ENCODE data around the gene S100A4.
"Not testable (repeated sequence)": the region's sequence is repeated elsewhere in the genome, so short reads cannot be mapped to it uniquely, and the experiment has no call there.

The S100A4 gene

DNA sequence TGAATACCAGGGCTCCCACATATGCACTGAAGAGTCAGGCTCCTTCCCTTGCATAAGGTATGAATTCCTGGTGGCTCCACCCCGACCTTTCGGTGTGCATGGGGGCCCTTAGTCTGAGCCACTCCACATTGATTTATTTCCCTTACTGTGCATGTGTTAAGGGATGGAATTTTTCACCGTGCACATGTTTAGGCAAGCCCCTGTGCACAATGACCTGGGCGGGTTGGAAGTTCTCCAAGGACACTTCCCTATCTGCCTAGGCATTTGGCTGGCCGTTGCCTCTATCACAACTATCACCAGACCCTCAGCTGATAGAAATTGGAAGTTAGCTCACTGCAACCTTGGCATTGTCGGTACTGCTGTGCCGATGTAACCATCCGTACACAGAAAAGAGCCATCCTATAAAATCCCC lies 19.5 kb downstream of the S100A4 start:
- no peak for DNase-seq (ENCODE audit: low spot score)
- TF ChIP-seq, protein P1, sequence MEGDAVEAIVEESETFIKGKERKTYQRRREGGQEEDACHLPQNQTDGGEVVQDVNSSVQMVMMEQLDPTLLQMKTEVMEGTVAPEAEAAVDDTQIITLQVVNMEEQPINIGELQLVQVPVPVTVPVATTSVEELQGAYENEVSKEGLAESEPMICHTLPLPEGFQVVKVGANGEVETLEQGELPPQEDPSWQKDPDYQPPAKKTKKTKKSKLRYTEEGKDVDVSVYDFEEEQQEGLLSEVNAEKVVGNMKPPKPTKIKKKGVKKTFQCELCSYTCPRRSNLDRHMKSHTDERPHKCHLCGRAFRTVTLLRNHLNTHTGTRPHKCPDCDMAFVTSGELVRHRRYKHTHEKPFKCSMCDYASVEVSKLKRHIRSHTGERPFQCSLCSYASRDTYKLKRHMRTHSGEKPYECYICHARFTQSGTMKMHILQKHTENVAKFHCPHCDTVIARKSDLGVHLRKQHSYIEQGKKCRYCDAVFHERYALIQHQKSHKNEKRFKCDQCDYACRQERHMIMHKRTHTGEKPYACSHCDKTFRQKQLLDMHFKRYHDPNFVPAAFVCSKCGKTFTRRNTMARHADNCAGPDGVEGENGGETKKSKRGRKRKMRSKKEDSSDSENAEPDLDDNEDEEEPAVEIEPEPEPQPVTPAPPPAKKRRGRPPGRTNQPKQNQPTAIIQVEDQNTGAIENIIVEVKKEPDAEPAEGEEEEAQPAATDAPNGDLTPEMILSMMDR (IDR thresholded peaks at IDR 0.05; ENCODE audit: extremely low read depth, missing control alignments) = no peak

- DNase-seq (ENCODE audit: low spot score) = no peak
- TF ChIP-seq, protein P1 (IDR thresholded peaks at IDR 0.05; ENCODE audit: extremely low read depth, missing control alignments) = no peak
Observed at GRCh38 chr1:153525088-153525728, 20.4 kb downstream of the S100A4 start.

GRCh38 chr1:153522353-153523048 lies 23.1 kb downstream of the S100A4 start:
- not testable (repeated sequence) for DNase-seq (ENCODE audit: low spot score)

DNA sequence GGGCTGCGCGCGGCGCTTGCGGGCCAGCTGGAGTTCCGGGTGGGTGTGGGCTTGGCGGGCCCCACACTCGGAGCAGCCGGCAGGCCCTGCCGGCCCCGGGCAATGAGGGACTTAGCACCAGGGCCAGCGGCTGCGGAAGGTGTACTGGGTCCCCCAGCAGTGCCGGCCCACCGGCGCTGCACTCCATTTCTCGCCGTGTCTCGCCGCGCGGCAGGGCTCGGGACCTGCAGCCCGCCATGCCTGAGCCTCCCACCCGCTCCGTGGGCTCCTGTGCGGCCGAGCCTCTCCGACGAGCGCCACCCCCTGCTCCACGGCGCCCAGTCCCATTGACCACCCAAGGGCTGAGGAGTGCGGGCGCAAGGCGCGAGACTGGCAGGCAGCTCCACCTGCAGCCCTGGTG lies 23.8 kb downstream of the S100A4 start:
- DNase-seq (ENCODE audit: low spot score) = not testable (repeated sequence)

GRCh38 chr1:153520818-153521476 lies 24.7 kb downstream of the S100A4 start:
- no peak for DNase-seq (ENCODE audit: low spot score)
- TF ChIP-seq, protein P1 (IDR thresholded peaks at IDR 0.05; ENCODE audit: extremely low read depth, missing control alignments) = no peak

- not testable (repeated sequence) for DNase-seq (ENCODE audit: low spot score)
Observed at GRCh38 chr1:153520137-153520691, 25.4 kb downstream of the S100A4 start.

DNA sequence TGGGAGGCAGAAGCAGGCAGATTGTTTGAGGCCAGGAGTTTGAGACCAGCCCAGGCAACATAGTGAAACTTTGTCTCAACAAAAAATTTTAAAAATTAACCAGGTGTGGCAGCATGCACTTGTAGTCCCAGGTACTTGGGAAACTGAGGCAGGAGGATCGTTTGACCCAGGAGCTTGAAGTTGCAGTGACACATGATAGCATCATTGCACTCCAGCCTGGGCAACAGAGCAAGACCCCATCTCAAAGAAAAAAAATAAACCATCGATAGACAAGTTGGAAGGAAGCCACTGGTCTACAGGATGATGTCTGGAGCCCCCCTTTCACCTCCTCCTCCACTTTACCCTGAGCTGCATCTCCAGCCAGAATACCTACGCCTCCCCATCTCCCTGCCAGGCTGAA lies 26.4 kb downstream of the S100A4 start:
- TF ChIP-seq, protein P1 (IDR thresholded peaks at IDR 0.05; ENCODE audit: extremely low read depth, missing control alignments) = no peak
- no peak for DNase-seq (ENCODE audit: low spot score)

DNA sequence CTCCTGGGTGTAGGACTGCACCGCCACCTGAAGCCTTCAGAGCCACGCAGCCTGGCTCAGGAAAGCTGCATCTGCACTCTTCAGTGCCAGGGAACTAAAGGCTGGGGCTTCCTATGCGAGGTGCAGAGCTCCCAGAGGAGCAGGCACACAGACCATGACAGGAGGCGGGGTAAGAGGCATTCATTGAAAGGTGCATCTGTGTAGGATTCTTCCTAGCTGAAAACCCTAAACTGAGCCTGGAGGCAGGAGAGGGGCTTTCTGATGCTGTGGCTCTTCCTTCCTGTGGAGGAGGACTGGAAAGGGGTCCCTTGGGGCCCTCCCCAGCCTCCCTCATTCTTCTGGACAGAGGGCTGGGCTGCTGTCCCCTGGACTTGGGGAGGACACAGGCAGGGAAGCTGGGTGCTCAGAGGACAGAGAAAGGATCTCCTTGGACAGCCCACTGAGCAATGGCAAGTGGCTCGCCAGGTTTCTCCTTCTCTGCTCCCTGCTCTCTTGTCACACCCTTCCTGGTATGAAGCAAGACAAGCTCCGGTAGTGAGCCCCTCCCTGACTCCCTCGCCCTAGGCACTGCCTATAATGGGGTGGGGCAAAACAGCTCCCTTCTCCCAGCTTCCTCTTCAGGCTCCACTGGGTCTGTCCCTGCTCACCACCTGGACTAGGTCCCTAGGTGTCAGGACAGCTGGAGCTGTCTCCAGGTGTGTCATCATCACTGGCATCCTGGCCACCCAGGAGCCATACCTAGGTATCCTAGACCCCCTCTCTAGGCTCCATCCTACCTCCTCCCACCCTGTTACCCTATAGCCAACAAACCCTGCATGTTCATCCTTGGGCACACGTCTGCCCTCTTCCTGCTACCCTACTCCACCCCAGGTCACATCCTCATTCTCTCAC lies 29.9 kb downstream of the S100A4 start:
- no peak for DNase-seq (ENCODE audit: low spot score)
- TF ChIP-seq, protein P1 (IDR thresholded peaks at IDR 0.05; ENCODE audit: extremely low read depth, missing control alignments) = no peak

Data from GM20000 (cell line).